CD4-positive, CD25-positive, alpha-beta regulatory T cell (primary cell): Measurements from ENCODE around the gene CENPP. TPM values are rescaled to one million over a fixed set of nuclear protein-coding genes. Genes with fewer than 3 reads are reported as not detected.

Source experiments
- ATAC-seq, 2 donors: fragments of 150-1000 bp; cut with Tn5 transposase; one replicate each; pipeline ENCODE4 v1.10.0; 2021; ENCODE audit warnings: low read depth in 2 of 2, moderate number of reproducible peaks in 2 of 2, moderate library complexity in 1 of 2
- DNase-seq, 3 donors: peaks; one replicate each; pipeline versions ENCODE4 v3.0.0 to v3.0.0-alpha.2; 2012 to 2022; ENCODE audit warnings: mixed read lengths in 1 of 3
- H3K27ac ChIP-seq: one replicate; pipeline ENCODE4 v1.7.0; 2013; ENCODE audit warnings: mild to moderate bottlenecking, low read length; ENCODE audit not compliant: insufficient read depth, poor library complexity, severe bottlenecking
- H3K27me3 ChIP-seq: one replicate; pipeline ENCODE4 v1.7.0; 2013; ENCODE audit warnings: low read length; ENCODE audit not compliant: control insufficient read depth, insufficient read depth
- H3K36me3 ChIP-seq: one replicate; pipeline ENCODE4 v1.7.0; 2013; ENCODE audit warnings: mild to moderate bottlenecking, low read length, moderate library complexity; ENCODE audit not compliant: control insufficient read depth, insufficient read depth
- H3K4me1 ChIP-seq: 2 replicates; pipeline ENCODE4 v1.7.0; 2013; ENCODE audit warnings: mild to moderate bottlenecking, low read length; ENCODE audit not compliant: insufficient read depth, control insufficient read depth, poor library complexity, severe bottlenecking
- H3K4me3 ChIP-seq: one replicate; pipeline ENCODE4 v1.7.0; 2013; ENCODE audit warnings: low read depth, mild to moderate bottlenecking, low read length, moderate library complexity
- H3K9me3 ChIP-seq, 2 experiments: 1 replicate in 1 of 2; 2 replicates in 1 of 2; pipeline ENCODE4 v1.7.0; 2013; ENCODE audit warnings: low read length in 2 of 2, mild to moderate bottlenecking in 1 of 2, moderate library complexity in 1 of 2; ENCODE audit not compliant: control insufficient read depth in 2 of 2
- H3K27ac Mint-ChIP-seq, 3 donors: one replicate each; pipeline ENCODE4 v1.8.0; 2020 to 2022; ENCODE audit warnings: mild to moderate bottlenecking in 3 of 3, mixed read lengths in 3 of 3, moderate library complexity in 2 of 3
- H3K27me3 Mint-ChIP-seq: one replicate; pipeline ENCODE4 v1.8.0; 2022; ENCODE audit warnings: mild to moderate bottlenecking, mixed read lengths
- H3K36me3 Mint-ChIP-seq: one replicate; pipeline ENCODE4 v1.8.0; 2020; ENCODE audit warnings: mixed read lengths
- H3K4me1 Mint-ChIP-seq, 4 donors: one replicate each; pipeline ENCODE4 v1.8.0; 2020 to 2022; ENCODE audit warnings: mixed read lengths in 4 of 4, mild to moderate bottlenecking in 1 of 4
- H3K4me3 Mint-ChIP-seq, 4 donors: one replicate each; pipeline ENCODE4 v1.8.0; 2020 to 2022; ENCODE audit warnings: mild to moderate bottlenecking in 4 of 4, mixed read lengths in 4 of 4, moderate library complexity in 3 of 4
- H3K9me3 Mint-ChIP-seq, 7 donors: one replicate each; pipeline ENCODE4 v1.8.0; 2020 to 2022; ENCODE audit warnings: mixed read lengths in 7 of 7, mild to moderate bottlenecking in 3 of 7, moderate library complexity in 2 of 7
- polyA plus RNA-seq, 4 donors: library from polyadenylated mRNA; unstranded; fragments of 300-500 nt; fragmentation: Illumina TruSeq; gene quantifications; one replicate each; pipeline ENCODE4 v1.2.3, GENCODE V29; 2021
- total RNA-seq: library from RNA; stranded (reverse); gene quantifications from one replicate; pipeline ENCODE4 v1.2.3, GENCODE V29; 2022

CENPP gene
- total and polyA plus RNA-seq, 5 donors from 2014 or later = 2.7 to 6.1 (median 4.4) TPM

GRCh38 chr9:92516521-92516920 lies 190.8 kb downstream of the CENPP start:
- no peaks in the 10 kb centered on the region for H3K4me1 ChIP-seq
- H3K4me3 ChIP-seq = no peak overlapping the region
- Mint-ChIP-seq H3K27me3 (no peaks in the 10 kb centered on the region), H3K4me3 (no peak overlapping the region), H3K27ac (no peak overlapping the region), H3K4me1 (no peaks in the 10 kb centered on the region), H3K9me3 (no peaks in the 10 kb centered on the region), H3K36me3 (no peaks in the 10 kb centered on the region)
- no peak overlapping the region for H3K27ac ChIP-seq
- DNase-seq = no peak
- no peaks in the 10 kb centered on the region for H3K27me3 ChIP-seq
- no peaks in the 10 kb centered on the region for H3K36me3 ChIP-seq
- ATAC-seq = no peak
- H3K9me3 ChIP-seq = no peaks in the 10 kb centered on the region

DNA sequence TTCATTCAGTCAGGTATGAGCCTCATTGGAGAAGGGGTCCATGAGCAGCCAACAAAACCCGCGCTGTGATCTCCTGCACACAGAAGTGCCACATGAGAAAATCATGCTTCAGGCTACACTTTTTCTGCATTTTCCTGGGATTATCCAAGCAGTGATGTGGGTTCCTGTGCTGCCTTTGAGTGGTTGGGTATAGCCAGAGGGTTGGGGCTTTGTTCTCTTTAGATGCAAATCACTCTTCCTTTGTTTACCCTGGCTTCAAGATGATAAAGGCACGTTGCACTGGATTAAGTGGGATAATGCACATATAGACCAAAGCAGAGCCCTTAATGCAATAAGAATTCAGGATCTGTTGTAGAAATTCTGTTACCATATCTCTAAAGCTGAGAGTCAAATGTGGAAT lies 191.3 kb downstream of the CENPP start:
- ATAC-seq (no peak), DNase-seq (no peak)
- H3K36me3 ChIP-seq = no peaks in the 10 kb centered on the region
- H3K36me3 Mint-ChIP-seq = no peaks in the 10 kb centered on the region
- H3K9me3 ChIP-seq = no peaks in the 10 kb centered on the region
- H3K9me3 Mint-ChIP-seq = no peaks in the 10 kb centered on the region
- no peak overlapping the region for H3K4me3 Mint-ChIP-seq
- H3K27ac ChIP-seq = no peak overlapping the region
- no peaks in the 10 kb centered on the region for H3K4me1 ChIP-seq
- H3K27me3 ChIP-seq = no peaks in the 10 kb centered on the region
- H3K27ac Mint-ChIP-seq = no peak overlapping the region
- no peaks in the 10 kb centered on the region for H3K4me1 Mint-ChIP-seq
- no peak overlapping the region for H3K4me3 ChIP-seq
- H3K27me3 Mint-ChIP-seq = no peaks in the 10 kb centered on the region

- H3K4me1 Mint-ChIP-seq = no peaks in the 10 kb centered on the region
- no peaks in the 10 kb centered on the region for H3K27me3 Mint-ChIP-seq
- no peak overlapping the region for H3K4me3 Mint-ChIP-seq
Observed at GRCh38 chr9:92518199-92518598, 192.4 kb downstream of the CENPP start.

GRCh38 chr9:92520837-92521236 lies 195.1 kb downstream of the CENPP start:
- H3K36me3 Mint-ChIP-seq = no peaks in the 10 kb centered on the region
- no peak overlapping the region for H3K27ac ChIP-seq
- H3K9me3 ChIP-seq = no peaks in the 10 kb centered on the region
- no peaks in the 10 kb centered on the region for H3K4me1 Mint-ChIP-seq
- no peak overlapping the region for H3K4me3 Mint-ChIP-seq
- no peaks in the 10 kb centered on the region for H3K4me1 ChIP-seq
- no peak for DNase-seq
- H3K27ac Mint-ChIP-seq = no peak overlapping the region
- H3K27me3 Mint-ChIP-seq = no peaks in the 10 kb centered on the region
- H3K27me3 ChIP-seq = no peaks in the 10 kb centered on the region
- no peaks in the 10 kb centered on the region for H3K9me3 Mint-ChIP-seq
- no peak overlapping the region for H3K4me3 ChIP-seq
- H3K36me3 ChIP-seq = no peaks in the 10 kb centered on the region
- no peak for ATAC-seq

More at GRCh38 chr9:92518199-92518598, 192.4 kb downstream of the CENPP start:
- no peaks in the 10 kb centered on the region for H3K4me1 ChIP-seq
- Mint-ChIP-seq H3K9me3 (no peaks in the 10 kb centered on the region), H3K27ac (no peak overlapping the region), H3K36me3 (no peaks in the 10 kb centered on the region)
- no peaks in the 10 kb centered on the region for H3K36me3 ChIP-seq
- H3K9me3 ChIP-seq = no peaks in the 10 kb centered on the region
- H3K27ac ChIP-seq = no peak overlapping the region
- ATAC-seq (no peak), DNase-seq (no peak)
- H3K4me3 ChIP-seq = no peak overlapping the region
- H3K27me3 ChIP-seq = no peaks in the 10 kb centered on the region

DNA sequence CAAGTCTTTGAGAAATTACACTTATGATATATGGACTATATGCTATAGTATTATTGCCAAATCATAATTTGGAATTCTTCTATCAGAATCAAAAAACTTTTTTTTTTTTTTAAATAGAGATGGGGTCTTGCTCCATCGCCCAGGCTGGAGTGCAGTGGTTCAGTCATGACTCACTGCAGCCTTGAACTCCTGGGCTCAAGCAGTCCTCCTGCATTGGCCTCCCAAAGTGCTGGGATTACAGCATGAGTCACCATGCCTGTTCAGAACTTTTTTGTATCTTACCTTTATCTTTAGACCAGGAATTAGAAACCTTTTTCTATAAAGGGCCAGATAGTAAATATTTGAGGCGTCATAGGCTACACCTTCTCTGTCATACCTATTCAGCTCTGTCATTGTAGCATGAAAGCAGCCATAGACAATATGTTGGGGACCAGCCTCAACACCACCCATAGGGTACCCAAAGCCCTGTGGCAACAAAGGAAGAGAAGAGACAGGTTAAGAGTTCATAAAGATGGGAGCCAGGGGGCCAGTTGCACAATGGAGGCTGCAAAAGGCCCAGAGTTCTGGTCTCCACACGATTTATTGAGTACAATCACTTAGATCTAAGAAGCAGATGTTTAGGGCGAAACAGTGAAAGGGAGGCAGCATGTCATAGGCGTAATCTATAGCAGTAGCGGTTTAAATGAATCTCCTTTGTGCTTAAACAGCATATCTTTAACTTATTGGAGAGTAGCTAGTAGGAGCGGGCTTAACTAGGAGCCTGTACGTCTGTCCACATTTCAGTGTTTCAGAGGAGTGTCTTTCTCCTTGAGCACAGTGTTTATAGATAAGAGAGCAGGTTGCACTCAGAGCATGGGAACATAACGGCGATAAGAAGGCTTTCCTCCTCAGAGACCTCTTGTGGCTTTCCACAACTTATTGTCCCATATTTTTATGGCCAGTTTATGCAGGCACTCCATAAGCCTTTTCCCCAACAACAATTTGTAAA lies 197.5 kb downstream of the CENPP start:
- no peak overlapping the region for H3K4me3 ChIP-seq
- no peaks in the 10 kb centered on the region for H3K9me3 ChIP-seq
- H3K27me3 ChIP-seq = no peaks in the 10 kb centered on the region
- H3K27ac ChIP-seq = no peak overlapping the region
- no peaks in the 10 kb centered on the region for H3K9me3 Mint-ChIP-seq
- ATAC-seq (no peak), DNase-seq (no peak)
- H3K36me3 Mint-ChIP-seq = no peaks in the 10 kb centered on the region
- H3K4me1 ChIP-seq = no peaks in the 10 kb centered on the region
- H3K27ac Mint-ChIP-seq = peak overlapping the region in 1 of 3 donors; percentile 70
- no peaks in the 10 kb centered on the region for H3K27me3 Mint-ChIP-seq
- no peaks in the 10 kb centered on the region for H3K4me1 Mint-ChIP-seq
- H3K4me3 Mint-ChIP-seq = no peak overlapping the region
- no peaks in the 10 kb centered on the region for H3K36me3 ChIP-seq

DNA sequence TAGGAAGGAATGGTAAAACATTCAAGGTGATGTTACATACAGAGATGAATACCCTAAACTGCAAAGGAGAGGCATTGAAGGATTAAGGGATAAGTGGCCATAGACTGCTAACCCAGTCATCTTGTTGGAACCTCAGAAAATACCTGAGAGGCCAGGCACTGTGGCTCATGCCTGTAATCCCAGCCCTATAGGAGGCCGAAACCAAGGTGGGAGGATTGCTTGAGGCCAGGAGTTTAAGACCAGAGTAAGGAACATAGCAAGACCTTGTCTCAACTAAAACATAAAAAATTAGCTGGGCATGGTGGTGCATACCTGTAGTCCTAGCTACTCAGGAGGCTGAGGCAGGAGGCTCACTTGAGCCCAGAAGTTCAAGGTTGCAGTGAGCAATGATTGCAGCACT lies 199.1 kb downstream of the CENPP start:
- peaks cover 0 to 1% (median 0%) of the 10 kb centered on the region in 7 donors for H3K9me3 Mint-ChIP-seq

GRCh38 chr9:92525306-92525705 lies 199.6 kb downstream of the CENPP start:
- H3K4me3 Mint-ChIP-seq = no peak overlapping the region
- Histone ChIP-seq H3K4me1 (no peaks in the 10 kb centered on the region), H3K27ac (no peak overlapping the region), H3K4me3 (no peak overlapping the region), H3K27me3 (no peaks in the 10 kb centered on the region), H3K9me3 (no peaks in the 10 kb centered on the region), H3K36me3 (no peaks in the 10 kb centered on the region)
- H3K27ac Mint-ChIP-seq = no peak overlapping the region
- H3K9me3 Mint-ChIP-seq = peaks cover 0 to 1% (median 0%) of the 10 kb centered on the region in 7 donors
- no peaks in the 10 kb centered on the region for H3K4me1 Mint-ChIP-seq
- no peaks in the 10 kb centered on the region for H3K27me3 Mint-ChIP-seq
- ATAC-seq (no peak), DNase-seq (no peak)
- no peaks in the 10 kb centered on the region for H3K36me3 Mint-ChIP-seq

More for the DNA sequence above, 199.1 kb downstream of the CENPP start:
- DNase-seq (no peak), ATAC-seq (no peak)
- H3K27ac Mint-ChIP-seq = no peak overlapping the region
- H3K4me1 Mint-ChIP-seq = no peaks in the 10 kb centered on the region
- no peaks in the 10 kb centered on the region for H3K27me3 Mint-ChIP-seq
- no peaks in the 10 kb centered on the region for H3K9me3 ChIP-seq
- no peaks in the 10 kb centered on the region for H3K36me3 ChIP-seq
- H3K27me3 ChIP-seq = no peaks in the 10 kb centered on the region
- no peaks in the 10 kb centered on the region for H3K36me3 Mint-ChIP-seq
- no peak overlapping the region for H3K4me3 Mint-ChIP-seq
- no peak overlapping the region for H3K27ac ChIP-seq
- H3K4me1 ChIP-seq = no peaks in the 10 kb centered on the region
- H3K4me3 ChIP-seq = no peak overlapping the region
